ENCODE measurements around the gene KCNQ1OT1. TPM values are rescaled to one million over a fixed set of nuclear protein-coding genes. Genes with fewer than 3 reads are reported as not detected.
A peak's percentile ranks its signal among the peaks of the same experiment; 100 is the strongest.

Gene KCNQ1OT1
- total and polyA plus RNA-seq, 2 donors: 0.09 to 0.42 TPM

DNA sequence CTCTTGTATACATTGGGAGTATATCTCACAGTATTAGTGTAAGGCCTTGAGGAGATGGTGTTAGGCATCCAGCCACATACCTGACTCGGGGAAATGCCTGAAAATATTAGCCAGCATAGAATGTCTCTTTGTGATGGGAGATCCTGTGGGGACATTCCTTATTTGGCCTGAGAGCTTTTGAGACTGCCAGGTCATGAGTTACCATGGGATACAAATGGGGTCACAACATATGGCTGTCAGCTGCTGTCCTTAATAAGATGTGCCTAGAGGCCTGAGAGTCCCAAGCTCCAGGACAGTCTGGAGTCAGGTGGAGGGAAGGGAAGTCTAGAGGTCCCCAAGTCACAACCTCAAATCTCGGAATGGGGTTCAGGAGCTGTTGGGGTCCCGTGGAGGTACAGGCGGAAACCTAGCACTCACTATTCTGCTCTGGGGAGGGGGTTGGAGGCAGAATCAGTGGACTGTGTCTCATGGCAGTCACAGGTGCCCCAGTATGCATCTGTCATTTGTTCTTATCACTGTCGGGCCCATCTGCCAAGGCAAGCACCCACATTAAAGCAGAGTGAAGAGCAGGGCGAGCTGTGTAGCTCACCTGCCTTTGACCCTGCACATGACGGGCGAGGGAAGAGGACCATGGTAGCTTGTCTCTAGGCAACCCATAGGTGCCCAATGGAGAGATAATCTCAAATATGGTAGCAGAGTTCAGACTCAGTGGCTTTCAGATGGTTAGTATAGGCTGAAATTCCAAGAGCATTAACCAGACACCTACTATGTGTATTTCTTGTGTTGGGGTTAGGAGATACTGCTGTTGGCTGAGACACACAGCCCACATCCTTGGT lies 29.9 kb downstream of the KCNQ1OT1 start:
- H3K27me3 ChIP-seq (ENCODE audit: control insufficient read depth in 2 of 2, insufficient read depth in 1 of 2, low read length in 1 of 2): no peaks in the 10 kb centered on the region
- peak in 2 of 9 donors; percentile 3 to 9 for DNase-seq (ENCODE audit: low read depth in 6 of 9, low spot score in 9 of 9)
- no peak overlapping the region for H3K4me3 ChIP-seq (ENCODE audit: low read length in 2 of 2)
- peaks cover 0 to 14% of the 10 kb centered on the region in 2 donors for H3K4me1 ChIP-seq (ENCODE audit: control insufficient read depth in 2 of 2, insufficient read depth in 2 of 2, low read length in 2 of 2)
- peaks cover 0 to 4% of the 10 kb centered on the region in 2 donors for H3K9me3 ChIP-seq (ENCODE audit: control insufficient read depth in 2 of 2, insufficient read depth in 1 of 2, low read length in 1 of 2)
- 88% methylated on average over 8 of the region's 8 CpGs for WGBS
- H3K27ac ChIP-seq (ENCODE audit: low read depth in 1 of 2, low read length in 1 of 2): no peak overlapping the region
- no peaks in the 10 kb centered on the region for H3K36me3 ChIP-seq (ENCODE audit: control insufficient read depth in 2 of 2, insufficient read depth in 2 of 2, low read length in 1 of 2)

DNA sequence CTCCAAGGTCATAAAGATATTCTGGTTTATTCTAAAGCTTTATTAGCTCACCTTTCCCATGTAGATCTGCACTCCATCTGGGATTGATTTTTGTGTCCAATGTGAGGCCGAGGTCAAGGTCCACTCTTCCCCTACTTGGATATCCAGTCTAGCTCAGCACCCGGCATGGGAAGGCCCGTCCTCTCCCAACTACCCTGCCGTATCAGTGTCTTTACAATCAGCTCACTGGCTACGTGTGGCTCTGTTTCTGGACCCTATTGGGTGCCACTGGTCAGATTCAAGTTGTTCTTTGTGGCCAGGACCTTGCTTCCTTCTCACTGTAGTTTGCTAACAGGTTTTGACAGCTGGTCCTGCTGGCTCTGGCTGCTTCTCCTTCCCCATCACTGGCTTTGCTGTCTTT lies 30.9 kb downstream of the KCNQ1OT1 start:
- no peak overlapping the region for H3K27ac ChIP-seq (ENCODE audit: low read depth in 1 of 2, low read length in 1 of 2)
- peaks cover 0 to 8% of the 10 kb centered on the region in 2 donors for H3K4me1 ChIP-seq (ENCODE audit: control insufficient read depth in 2 of 2, insufficient read depth in 2 of 2, low read length in 2 of 2)
- H3K9me3 ChIP-seq (ENCODE audit: control insufficient read depth in 2 of 2, insufficient read depth in 1 of 2, low read length in 1 of 2): peaks cover 0 to 4% of the 10 kb centered on the region in 2 donors
- DNase-seq (ENCODE audit: low read depth in 6 of 9, low spot score in 9 of 9): no peak
- no peaks in the 10 kb centered on the region for H3K27me3 ChIP-seq (ENCODE audit: control insufficient read depth in 2 of 2, insufficient read depth in 1 of 2, low read length in 1 of 2)
- H3K4me3 ChIP-seq (ENCODE audit: low read length in 2 of 2): no peak overlapping the region
- WGBS: 95% methylated on average over 5 of the region's 5 CpGs
- no peaks in the 10 kb centered on the region for H3K36me3 ChIP-seq (ENCODE audit: control insufficient read depth in 2 of 2, insufficient read depth in 2 of 2, low read length in 1 of 2)

DNA sequence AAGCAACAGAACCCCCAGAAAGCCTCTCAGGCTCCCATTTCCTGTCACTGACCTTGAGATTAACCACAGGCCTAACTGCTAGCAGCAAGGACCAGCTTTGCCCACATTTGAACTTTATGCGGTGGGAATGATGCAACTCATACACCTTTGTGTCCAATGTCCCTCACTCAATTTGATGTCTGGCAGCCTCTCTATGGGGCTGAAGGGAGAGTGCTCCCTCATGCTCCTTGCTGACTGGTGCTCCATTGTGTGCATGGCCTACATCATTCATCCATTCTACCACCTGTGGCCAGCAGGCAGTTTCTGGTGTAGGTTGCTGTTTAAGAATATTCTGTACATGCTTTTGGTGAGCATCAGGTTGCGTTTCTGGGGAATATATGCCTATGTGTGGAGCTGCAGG lies 31.9 kb downstream of the KCNQ1OT1 start:
- no peak overlapping the region for H3K4me3 ChIP-seq (ENCODE audit: low read length in 2 of 2)
- no peak overlapping the region for H3K27ac ChIP-seq (ENCODE audit: low read depth in 1 of 2, low read length in 1 of 2)
- no peaks in the 10 kb centered on the region for H3K27me3 ChIP-seq (ENCODE audit: control insufficient read depth in 2 of 2, insufficient read depth in 1 of 2, low read length in 1 of 2)
- H3K36me3 ChIP-seq (ENCODE audit: control insufficient read depth in 2 of 2, insufficient read depth in 2 of 2, low read length in 1 of 2): no peaks in the 10 kb centered on the region
- H3K4me1 ChIP-seq (ENCODE audit: control insufficient read depth in 2 of 2, insufficient read depth in 2 of 2, low read length in 2 of 2): peaks cover 0 to 7% of the 10 kb centered on the region in 2 donors
- H3K9me3 ChIP-seq (ENCODE audit: control insufficient read depth in 2 of 2, insufficient read depth in 1 of 2, low read length in 1 of 2): peaks cover 0 to 7% of the 10 kb centered on the region in 2 donors
- DNase-seq (ENCODE audit: low read depth in 6 of 9, low spot score in 9 of 9): no peak
- WGBS: 90% methylated on average over 2 of the region's 2 CpGs

DNA sequence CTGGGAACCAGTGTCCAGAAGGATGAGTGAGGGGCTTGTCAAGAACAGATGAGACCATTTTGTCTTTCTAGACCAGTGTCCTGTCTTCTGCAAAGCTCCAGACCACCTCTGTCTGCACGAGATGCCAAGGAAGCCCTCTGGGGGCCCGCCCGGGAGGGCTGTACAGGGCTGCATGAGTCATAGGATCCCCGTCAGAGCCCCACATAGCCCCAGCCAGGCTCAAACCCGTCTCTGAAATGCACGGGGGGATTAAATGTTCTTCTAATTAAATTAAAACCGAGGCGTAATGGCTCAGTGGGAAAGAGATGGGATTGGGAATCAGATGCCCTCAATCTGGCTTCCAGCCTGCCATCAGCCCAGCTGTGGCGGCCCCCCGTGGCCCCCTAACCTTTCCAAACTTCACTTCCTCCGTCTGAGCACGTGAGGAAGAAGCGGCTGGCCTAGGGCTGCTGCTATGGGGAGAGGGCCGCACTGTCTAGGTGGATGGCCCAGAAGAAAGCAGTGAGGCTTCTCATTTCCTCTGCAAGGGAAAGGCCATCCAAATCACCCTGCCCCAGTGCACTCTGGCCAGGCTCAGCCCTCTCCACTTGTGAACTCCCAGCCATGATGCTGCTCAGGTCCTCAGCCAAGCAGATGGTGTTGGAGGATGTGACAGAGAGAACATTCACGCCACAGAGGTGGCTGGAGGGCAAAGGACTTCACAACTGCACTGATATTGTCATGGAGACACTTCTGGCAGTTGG lies 32.8 kb downstream of the KCNQ1OT1 start:
- 94% methylated on average over 15 of the region's 15 CpGs for WGBS
- Histone ChIP-seq H3K27me3 (ENCODE audit: control insufficient read depth in 2 of 2, insufficient read depth in 1 of 2, low read length in 1 of 2) (no peaks in the 10 kb centered on the region), H3K4me1 (ENCODE audit: control insufficient read depth in 2 of 2, insufficient read depth in 2 of 2, low read length in 2 of 2) (peaks cover 0 to 7% of the 10 kb centered on the region in 2 donors), H3K9me3 (ENCODE audit: control insufficient read depth in 2 of 2, insufficient read depth in 1 of 2, low read length in 1 of 2) (peaks cover 0 to 11% of the 10 kb centered on the region in 2 donors), H3K27ac (ENCODE audit: low read depth in 1 of 2, low read length in 1 of 2) (no peak overlapping the region), H3K4me3 (ENCODE audit: low read length in 2 of 2) (no peak overlapping the region), H3K36me3 (ENCODE audit: control insufficient read depth in 2 of 2, insufficient read depth in 2 of 2, low read length in 1 of 2) (no peaks in the 10 kb centered on the region)
- no peak for DNase-seq (ENCODE audit: low read depth in 6 of 9, low spot score in 9 of 9)

DNA sequence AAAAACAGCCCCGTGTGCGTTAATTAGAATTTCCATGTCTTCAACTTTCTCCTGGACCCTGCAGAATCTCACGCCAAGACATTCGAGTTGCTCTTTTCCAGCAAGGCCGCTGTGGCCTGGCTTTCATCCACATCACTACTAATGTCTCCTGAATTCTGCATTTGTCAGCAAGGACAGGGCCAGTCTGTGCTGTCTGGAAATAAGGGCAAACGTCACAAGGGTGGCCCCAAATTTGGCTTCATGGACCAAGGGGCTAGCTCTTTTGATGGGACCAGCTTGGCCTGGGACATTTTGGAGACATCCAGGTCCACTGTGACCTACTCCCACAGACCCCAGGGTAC lies 33.4 kb downstream of the KCNQ1OT1 start:
- 94% methylated on average over 6 of the region's 6 CpGs for WGBS
- H3K9me3 ChIP-seq (ENCODE audit: control insufficient read depth in 2 of 2, insufficient read depth in 1 of 2, low read length in 1 of 2): peaks cover 0 to 17% of the 10 kb centered on the region in 2 donors
- H3K27me3 ChIP-seq (ENCODE audit: control insufficient read depth in 2 of 2, insufficient read depth in 1 of 2, low read length in 1 of 2): no peaks in the 10 kb centered on the region
- no peaks in the 10 kb centered on the region for H3K36me3 ChIP-seq (ENCODE audit: control insufficient read depth in 2 of 2, insufficient read depth in 2 of 2, low read length in 1 of 2)
- H3K27ac ChIP-seq (ENCODE audit: low read depth in 1 of 2, low read length in 1 of 2): peak overlapping the region in 1 of 2 donors; percentile 43
- H3K4me3 ChIP-seq (ENCODE audit: low read length in 2 of 2): no peak overlapping the region
- DNase-seq (ENCODE audit: low read depth in 6 of 9, low spot score in 9 of 9): no peak
- peaks cover 0 to 7% of the 10 kb centered on the region in 2 donors for H3K4me1 ChIP-seq (ENCODE audit: control insufficient read depth in 2 of 2, insufficient read depth in 2 of 2, low read length in 2 of 2)

DNA sequence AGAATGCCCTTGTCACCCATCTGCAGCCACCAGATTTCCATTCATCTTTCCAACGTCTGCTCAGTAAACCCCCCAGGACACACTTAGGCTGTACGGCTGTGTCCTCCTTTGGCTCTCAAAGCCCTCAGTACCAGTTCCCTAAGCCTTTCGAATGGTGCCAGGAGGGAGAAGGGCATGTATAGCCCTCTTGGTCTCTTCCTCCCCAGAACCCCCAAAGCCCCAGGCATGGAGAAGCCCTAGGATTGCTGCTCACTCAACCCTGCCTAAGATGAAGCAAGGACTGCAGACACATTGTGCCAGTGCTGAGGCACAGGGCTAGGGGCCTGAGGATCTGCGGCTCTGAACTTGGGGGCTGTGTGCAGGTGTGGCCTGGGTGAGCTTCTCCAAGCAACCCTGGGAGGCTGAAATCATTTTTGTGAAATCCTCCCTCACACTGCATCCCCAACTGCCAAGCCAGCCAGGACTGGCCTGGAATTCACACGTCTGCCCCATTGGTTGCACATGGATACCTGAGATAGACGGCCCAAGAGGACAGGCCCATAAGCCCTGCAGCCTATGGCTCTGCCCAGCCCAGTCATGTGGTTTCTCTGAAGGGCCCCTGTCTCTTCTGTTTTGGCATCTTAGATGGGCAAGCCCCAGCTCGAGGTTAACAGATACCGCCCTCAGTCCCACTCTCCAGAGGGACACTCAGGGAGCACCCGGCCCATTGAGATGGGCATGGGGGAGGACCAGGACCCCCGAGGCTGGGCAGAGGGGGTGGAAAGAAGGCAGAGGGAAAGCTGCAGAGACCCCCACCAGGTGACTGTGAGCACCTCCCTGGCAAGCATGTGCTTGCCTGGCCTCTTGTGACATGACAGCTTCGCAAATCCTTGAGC lies 34.0 kb downstream of the KCNQ1OT1 start:
- no peak overlapping the region for H3K4me3 ChIP-seq (ENCODE audit: low read length in 2 of 2)
- 95% methylated on average over 11 of the region's 11 CpGs for WGBS
- no peak overlapping the region for H3K27ac ChIP-seq (ENCODE audit: low read depth in 1 of 2, low read length in 1 of 2)
- peaks cover 0 to 20% of the 10 kb centered on the region in 2 donors for H3K9me3 ChIP-seq (ENCODE audit: control insufficient read depth in 2 of 2, insufficient read depth in 1 of 2, low read length in 1 of 2)
- no peak for DNase-seq (ENCODE audit: low read depth in 6 of 9, low spot score in 9 of 9)
- H3K36me3 ChIP-seq (ENCODE audit: control insufficient read depth in 2 of 2, insufficient read depth in 2 of 2, low read length in 1 of 2): no peaks in the 10 kb centered on the region
- no peaks in the 10 kb centered on the region for H3K27me3 ChIP-seq (ENCODE audit: control insufficient read depth in 2 of 2, insufficient read depth in 1 of 2, low read length in 1 of 2)
- H3K4me1 ChIP-seq (ENCODE audit: control insufficient read depth in 2 of 2, insufficient read depth in 2 of 2, low read length in 2 of 2): peaks cover 0 to 7% of the 10 kb centered on the region in 2 donors

DNA sequence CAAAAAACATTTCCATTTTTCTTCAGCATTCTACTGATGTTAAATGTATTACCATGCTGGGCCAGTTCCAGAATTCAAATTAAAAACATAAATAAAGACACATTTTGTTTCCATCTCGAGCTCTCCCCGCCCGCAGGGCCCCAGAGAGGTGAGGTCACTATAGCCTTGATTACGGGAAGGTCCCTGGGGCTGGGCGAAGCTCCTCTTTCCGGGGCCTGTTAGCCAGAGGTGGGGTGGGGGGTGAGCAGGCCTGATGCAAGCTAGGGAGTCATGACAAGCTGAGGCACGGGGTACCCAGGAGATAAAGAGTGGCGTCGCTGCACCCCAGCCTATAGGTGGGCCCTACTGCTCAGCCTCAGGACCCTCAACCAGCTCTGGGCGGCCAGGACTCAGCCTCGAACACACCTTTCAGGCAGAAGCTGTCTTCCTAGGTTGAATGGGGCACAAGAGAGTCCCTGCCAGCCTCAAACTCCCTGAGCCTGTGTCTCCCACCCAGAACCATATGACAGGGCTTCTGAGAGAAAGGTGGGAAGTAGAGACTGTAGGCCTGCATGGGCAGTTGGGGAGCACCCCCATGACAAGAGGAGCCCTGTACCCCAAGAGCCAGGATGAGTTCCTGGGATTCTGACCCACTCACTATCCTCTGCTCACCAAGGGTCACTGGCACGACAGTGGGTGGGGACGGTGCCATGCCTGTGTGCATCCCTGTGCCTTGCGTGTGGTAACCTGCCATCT lies 34.8 kb downstream of the KCNQ1OT1 start:
- Histone ChIP-seq H3K4me1 (ENCODE audit: control insufficient read depth in 2 of 2, insufficient read depth in 2 of 2, low read length in 2 of 2) (peaks cover 0 to 7% of the 10 kb centered on the region in 2 donors), H3K36me3 (ENCODE audit: control insufficient read depth in 2 of 2, insufficient read depth in 2 of 2, low read length in 1 of 2) (no peaks in the 10 kb centered on the region), H3K27me3 (ENCODE audit: control insufficient read depth in 2 of 2, insufficient read depth in 1 of 2, low read length in 1 of 2) (no peaks in the 10 kb centered on the region), H3K27ac (ENCODE audit: low read depth in 1 of 2, low read length in 1 of 2) (no peak overlapping the region), H3K4me3 (ENCODE audit: low read length in 2 of 2) (no peak overlapping the region), H3K9me3 (ENCODE audit: control insufficient read depth in 2 of 2, insufficient read depth in 1 of 2, low read length in 1 of 2) (peaks cover 0 to 20% of the 10 kb centered on the region in 2 donors)
- 97% methylated on average over 14 of the region's 14 CpGs for WGBS
- DNase-seq (ENCODE audit: low read depth in 6 of 9, low spot score in 9 of 9): no peak

DNA sequence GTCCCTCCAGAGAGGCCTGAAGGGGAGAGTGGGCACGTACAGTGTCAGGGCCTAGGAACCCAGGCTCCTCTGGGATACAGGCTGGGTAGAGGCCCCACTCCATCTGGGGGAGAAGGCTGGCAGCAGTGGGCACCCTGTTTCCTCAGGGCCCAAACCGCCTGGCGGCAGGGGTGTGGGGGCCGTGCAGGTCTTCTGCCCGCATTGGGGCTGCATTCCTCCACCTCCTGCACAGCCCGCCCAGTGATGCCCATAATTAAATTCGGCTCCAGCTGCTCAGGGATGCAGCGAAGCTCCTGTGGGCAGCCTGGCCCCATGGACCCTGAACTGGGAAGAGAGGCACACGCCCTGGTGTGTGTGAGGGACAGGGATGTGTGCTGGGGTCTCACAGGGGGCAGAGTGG lies 35.4 kb downstream of the KCNQ1OT1 start:
- WGBS: 86% methylated on average over 9 of the region's 9 CpGs
- Histone ChIP-seq H3K4me1 (ENCODE audit: control insufficient read depth in 2 of 2, insufficient read depth in 2 of 2, low read length in 2 of 2) (peaks cover 0 to 3% of the 10 kb centered on the region in 2 donors), H3K9me3 (ENCODE audit: control insufficient read depth in 2 of 2, insufficient read depth in 1 of 2, low read length in 1 of 2) (peaks cover 0 to 20% of the 10 kb centered on the region in 2 donors), H3K27ac (ENCODE audit: low read depth in 1 of 2, low read length in 1 of 2) (no peak overlapping the region), H3K36me3 (ENCODE audit: control insufficient read depth in 2 of 2, insufficient read depth in 2 of 2, low read length in 1 of 2) (no peaks in the 10 kb centered on the region), H3K27me3 (ENCODE audit: control insufficient read depth in 2 of 2, insufficient read depth in 1 of 2, low read length in 1 of 2) (no peaks in the 10 kb centered on the region), H3K4me3 (ENCODE audit: low read length in 2 of 2) (no peak overlapping the region)
- no peak for DNase-seq (ENCODE audit: low read depth in 6 of 9, low spot score in 9 of 9)

Data from thymus (tissue), 11 donors.